Measurements from ENCODE around the gene ELF2.

- TF ChIP-seq, protein P1, sequence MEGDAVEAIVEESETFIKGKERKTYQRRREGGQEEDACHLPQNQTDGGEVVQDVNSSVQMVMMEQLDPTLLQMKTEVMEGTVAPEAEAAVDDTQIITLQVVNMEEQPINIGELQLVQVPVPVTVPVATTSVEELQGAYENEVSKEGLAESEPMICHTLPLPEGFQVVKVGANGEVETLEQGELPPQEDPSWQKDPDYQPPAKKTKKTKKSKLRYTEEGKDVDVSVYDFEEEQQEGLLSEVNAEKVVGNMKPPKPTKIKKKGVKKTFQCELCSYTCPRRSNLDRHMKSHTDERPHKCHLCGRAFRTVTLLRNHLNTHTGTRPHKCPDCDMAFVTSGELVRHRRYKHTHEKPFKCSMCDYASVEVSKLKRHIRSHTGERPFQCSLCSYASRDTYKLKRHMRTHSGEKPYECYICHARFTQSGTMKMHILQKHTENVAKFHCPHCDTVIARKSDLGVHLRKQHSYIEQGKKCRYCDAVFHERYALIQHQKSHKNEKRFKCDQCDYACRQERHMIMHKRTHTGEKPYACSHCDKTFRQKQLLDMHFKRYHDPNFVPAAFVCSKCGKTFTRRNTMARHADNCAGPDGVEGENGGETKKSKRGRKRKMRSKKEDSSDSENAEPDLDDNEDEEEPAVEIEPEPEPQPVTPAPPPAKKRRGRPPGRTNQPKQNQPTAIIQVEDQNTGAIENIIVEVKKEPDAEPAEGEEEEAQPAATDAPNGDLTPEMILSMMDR (IDR thresholded peaks at IDR 0.05): no peak
- TF ChIP-seq POLR2AphosphoS5 (IDR thresholded peaks at IDR 0.05): no peak
Measured at GRCh38 chr4:139144161-139144859, 32.7 kb downstream of the ELF2 start.

Measured in suprapubic skin (tissue), 3 donors.